ENCODE data around the gene SHB.
"Not testable (repeated sequence)": the region's sequence is repeated elsewhere in the genome, so short reads cannot be mapped to it uniquely, and the experiment has no call there.

SHB gene

DNA sequence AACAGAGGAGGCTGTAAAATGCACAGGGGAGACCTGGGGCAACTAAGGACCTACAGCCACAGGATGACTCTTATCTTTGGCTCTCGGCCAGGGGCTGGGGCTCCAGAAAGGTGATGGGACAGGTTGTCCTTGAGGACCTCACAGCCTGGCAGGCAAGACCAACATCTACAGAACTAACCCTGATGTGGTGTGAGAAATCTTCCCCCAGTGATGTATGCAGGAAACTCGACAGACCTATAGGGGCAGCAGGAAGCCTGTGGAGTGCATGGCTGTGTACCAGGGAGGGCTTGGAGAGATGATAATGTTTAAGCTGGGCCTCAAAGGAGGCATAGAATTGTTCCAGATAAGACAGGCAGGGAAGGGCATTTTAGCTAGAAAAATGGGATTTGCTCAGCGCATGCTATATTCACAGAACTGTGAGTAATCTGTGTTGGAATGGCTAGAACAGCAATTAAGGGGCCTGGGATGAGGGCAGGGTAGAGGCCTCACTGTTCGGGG lies 96.6 kb downstream of the SHB start:
- DNase-seq (ENCODE audit: low read depth in 1 of 2, low spot score in 1 of 2): no peak

DNA sequence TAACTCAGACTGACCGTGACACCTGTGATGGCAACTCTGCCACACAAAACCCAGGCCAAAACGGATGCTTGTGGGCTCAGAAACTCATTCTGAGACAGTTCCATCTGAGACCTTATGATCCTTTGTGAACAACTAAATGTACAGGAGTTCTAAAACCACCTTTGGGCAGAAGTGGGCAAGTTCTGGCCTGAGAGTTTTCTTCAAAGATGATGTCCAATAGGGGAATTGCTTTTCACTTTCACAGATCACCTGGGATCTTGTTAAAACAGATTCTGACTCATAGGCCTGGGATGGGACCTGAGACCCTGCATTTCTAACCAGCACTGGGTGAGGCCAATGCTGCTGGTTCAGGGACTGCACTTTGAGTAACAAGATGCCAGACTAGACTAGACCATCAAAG lies 97.3 kb downstream of the SHB start:
- DNase-seq (ENCODE audit: low read depth in 1 of 2, low spot score in 1 of 2): no peak

- no peak for DNase-seq (ENCODE audit: low read depth in 1 of 2, low spot score in 1 of 2)
Observed at GRCh38 chr9:37971108-37971459, 97.9 kb downstream of the SHB start.

DNA sequence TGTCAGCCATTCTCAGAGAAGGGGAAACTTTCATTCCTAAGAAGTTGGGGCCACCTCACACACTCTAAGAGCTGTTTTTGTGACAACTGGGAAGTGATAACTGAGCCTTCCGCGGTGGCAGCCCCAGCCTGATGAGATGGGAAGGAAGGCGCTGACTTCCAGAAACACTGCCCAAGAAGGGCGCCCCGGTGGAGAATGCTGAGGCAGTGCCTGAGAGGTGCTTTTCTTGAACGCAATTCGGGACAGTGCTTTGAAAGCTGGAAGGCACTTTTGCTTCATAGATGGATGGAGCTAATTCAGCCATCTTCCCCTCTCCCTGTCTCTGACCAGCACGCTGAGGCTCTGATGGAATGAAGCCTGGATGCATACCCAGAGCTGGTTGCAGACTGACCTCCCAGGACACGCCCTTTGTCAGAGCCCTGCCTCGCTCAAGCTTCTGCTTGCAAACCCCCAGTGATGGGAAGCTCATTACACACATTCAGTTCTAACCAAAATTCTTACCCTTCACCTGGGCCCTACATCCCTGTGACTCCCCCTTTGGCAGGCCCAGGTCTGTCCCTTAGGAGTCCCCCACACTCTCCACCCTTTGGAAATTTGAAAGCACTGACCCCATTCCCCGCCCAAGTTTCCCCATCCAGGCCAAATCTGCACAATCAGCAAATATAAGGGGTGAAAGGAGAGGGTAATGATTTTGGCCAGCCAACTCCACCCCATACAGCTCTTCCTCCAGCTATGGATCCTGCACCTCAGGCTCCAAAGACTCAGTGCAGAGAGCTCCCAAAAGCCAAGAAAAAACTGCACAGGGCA lies 98.5 kb downstream of the SHB start:
- DNase-seq (ENCODE audit: low read depth in 1 of 2, low spot score in 1 of 2): no peak

GRCh38 chr9:37969558-37970300 lies 99.3 kb downstream of the SHB start:
- no peak for DNase-seq (ENCODE audit: low read depth in 1 of 2, low spot score in 1 of 2)

- DNase-seq (ENCODE audit: low read depth in 1 of 2, low spot score in 1 of 2): no peak
Observed at GRCh38 chr9:37969130-37969529, 99.9 kb downstream of the SHB start.

DNA sequence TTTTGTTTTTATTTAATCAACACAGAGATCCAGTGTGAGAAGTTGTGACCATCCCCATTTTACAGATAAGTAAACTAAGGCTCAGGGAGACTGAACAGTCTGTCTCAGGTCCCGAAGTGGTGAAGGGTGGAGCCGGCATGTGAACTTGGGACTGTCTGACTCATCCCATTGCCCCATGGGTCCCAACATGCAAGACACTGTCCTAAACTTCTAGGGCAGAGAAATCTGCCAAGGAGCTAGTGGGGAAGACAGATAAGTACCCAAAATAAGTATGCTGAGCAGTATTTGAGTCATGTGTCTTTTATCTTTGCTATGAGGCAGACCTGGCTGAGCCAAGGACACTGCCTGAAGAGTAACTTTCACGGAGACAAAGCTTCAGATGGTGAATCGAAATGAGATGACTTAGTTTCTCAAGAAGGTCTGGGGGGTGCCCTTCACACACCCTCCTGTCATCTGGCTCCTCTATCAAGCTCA lies 100.8 kb downstream of the SHB start:
- DNase-seq (ENCODE audit: low read depth in 1 of 2, low spot score in 1 of 2): no peak

GRCh38 chr9:37967761-37968080 lies 101.3 kb downstream of the SHB start:
- DNase-seq (ENCODE audit: low read depth in 1 of 2, low spot score in 1 of 2): no peak

GRCh38 chr9:37967014-37967760 lies 101.8 kb downstream of the SHB start:
- DNase-seq (ENCODE audit: low read depth in 1 of 2, low spot score in 1 of 2): no peak

- no peak for DNase-seq (ENCODE audit: low read depth in 1 of 2, low spot score in 1 of 2)
Observed at GRCh38 chr9:37966412-37967013, 102.5 kb downstream of the SHB start.

GRCh38 chr9:37965676-37966345 lies 103.2 kb downstream of the SHB start:
- DNase-seq (ENCODE audit: low read depth in 1 of 2, low spot score in 1 of 2): not testable (repeated sequence)

- DNase-seq (ENCODE audit: low read depth in 1 of 2, low spot score in 1 of 2): no peak
Observed at GRCh38 chr9:37965116-37965515, 103.9 kb downstream of the SHB start.

GRCh38 chr9:37964740-37965081 lies 104.3 kb downstream of the SHB start:
- DNase-seq (ENCODE audit: low read depth in 1 of 2, low spot score in 1 of 2): no peak

GRCh38 chr9:37963936-37964739 lies 104.9 kb downstream of the SHB start:
- no peak for DNase-seq (ENCODE audit: low read depth in 1 of 2, low spot score in 1 of 2)

DNA sequence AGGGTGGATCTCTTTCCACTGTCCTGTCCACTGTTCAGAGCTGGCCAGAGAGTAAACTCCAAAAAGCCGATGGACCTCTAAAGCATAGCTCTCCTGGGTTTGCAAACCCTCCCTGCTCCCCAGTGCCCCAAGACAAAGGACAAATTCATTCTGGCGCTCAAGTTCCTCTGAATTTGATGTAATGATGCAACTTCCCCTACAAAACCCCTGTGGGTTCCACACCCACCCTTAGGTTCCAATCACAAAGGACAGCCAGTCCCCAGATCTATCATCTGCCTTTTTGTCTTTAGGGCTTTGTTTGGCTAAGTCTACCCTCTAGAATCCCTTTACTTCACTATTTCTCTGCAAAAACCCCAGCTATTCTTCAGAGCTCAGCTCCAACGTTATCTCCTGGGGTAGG lies 107.7 kb downstream of the SHB start:
- DNase-seq (ENCODE audit: low read depth in 1 of 2, low spot score in 1 of 2): no peak

DNA sequence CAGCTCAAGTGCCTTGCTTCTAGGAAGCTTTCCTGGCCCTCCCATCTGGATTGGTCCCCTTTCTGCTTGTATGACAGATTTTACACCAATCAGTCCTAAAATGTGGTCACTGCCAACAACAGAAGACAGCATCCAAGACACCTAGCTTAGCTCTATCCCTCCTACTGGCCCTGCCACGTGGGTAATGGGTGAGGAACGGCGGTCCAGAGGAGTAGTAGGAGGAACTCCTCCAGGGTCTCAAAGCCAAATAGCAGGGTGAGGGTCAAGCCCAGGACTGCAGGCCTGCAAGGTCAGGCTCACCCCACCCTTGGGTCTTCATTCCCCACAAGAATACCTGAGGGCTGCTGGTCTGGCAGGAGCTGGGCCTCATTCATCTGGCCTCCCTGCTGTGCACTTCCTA lies 108.4 kb downstream of the SHB start:
- no peak for DNase-seq (ENCODE audit: low read depth in 1 of 2, low spot score in 1 of 2)

DNA sequence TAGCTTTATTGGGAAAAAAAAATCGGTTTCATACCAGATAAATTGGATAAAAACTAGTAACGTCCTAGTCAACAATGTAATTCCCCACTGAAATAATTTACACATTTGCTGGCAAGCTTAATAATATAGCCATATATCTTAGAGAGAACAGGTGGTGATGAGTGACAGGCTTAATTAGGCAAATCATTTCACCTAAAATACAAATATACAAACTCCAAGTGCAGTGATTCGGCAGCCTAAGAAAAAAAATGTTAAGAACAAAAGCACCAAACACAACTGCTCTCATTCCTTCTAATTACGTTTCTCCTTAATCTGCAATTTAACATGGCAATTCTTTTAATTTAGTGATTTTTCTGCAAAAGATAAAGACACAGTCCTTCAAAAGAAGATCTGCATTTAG lies 109.1 kb downstream of the SHB start:
- DNase-seq (ENCODE audit: low read depth in 1 of 2, low spot score in 1 of 2): no peak

- DNase-seq (ENCODE audit: low read depth in 1 of 2, low spot score in 1 of 2): no peak
Observed at GRCh38 chr9:37958154-37958553, 110.9 kb downstream of the SHB start.

GRCh38 chr9:37957664-37957953 lies 111.4 kb downstream of the SHB start:
- no peak for DNase-seq (ENCODE audit: low read depth in 1 of 2, low spot score in 1 of 2)

- DNase-seq (ENCODE audit: low read depth in 1 of 2, low spot score in 1 of 2): no peak
Observed at GRCh38 chr9:37956904-37957663, 111.9 kb downstream of the SHB start.
